Prostate gland (tissue), 2 donors: Measurements from ENCODE around the gene CCDC102B.

Source experiments
- POLR2AphosphoS5 ChIP-seq: sonication (generic); formaldehyde crosslinking; IDR thresholded peaks from one replicate; pipeline ENCODE4 v1.6.1; 2017; ENCODE audit warnings: antibody characterized with exemption
- TF ChIP-seq, protein P1 (sequence below), 4 experiments: fragments of 200-600 bp in 2 of 4; fragments of 450-650 bp in 2 of 4; sonication (generic) in 2 of 4; IDR thresholded peaks; 1 replicate in 3 of 4; 2 replicates in 1 of 4; pipeline ENCODE4 v1.5.1; 2016 to 2019; ENCODE audit warnings: antibody characterized with exemption in 4 of 4, mild to moderate bottlenecking in 2 of 4, moderate library complexity in 2 of 4

DNA sequence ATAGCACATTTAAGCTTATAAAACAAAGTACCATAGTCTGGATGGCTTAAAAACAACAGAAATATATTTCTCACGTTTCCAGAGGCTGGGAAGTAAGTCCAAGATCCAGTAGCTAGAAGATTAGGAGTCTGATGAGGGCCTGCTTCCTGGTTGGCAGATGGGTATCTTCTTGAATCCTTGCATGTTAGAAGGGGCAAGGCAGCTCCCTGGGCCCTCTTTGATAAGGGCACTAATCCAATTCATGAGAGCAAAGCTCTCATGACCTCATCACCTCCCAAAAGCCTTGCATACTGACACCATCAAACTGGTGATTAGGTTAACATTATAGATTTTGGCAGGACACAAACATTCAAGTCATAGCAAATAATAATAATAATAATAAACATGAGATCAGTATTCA, 146.4 kb downstream of the CCDC102B start:
- TF ChIP-seq, protein P1, sequence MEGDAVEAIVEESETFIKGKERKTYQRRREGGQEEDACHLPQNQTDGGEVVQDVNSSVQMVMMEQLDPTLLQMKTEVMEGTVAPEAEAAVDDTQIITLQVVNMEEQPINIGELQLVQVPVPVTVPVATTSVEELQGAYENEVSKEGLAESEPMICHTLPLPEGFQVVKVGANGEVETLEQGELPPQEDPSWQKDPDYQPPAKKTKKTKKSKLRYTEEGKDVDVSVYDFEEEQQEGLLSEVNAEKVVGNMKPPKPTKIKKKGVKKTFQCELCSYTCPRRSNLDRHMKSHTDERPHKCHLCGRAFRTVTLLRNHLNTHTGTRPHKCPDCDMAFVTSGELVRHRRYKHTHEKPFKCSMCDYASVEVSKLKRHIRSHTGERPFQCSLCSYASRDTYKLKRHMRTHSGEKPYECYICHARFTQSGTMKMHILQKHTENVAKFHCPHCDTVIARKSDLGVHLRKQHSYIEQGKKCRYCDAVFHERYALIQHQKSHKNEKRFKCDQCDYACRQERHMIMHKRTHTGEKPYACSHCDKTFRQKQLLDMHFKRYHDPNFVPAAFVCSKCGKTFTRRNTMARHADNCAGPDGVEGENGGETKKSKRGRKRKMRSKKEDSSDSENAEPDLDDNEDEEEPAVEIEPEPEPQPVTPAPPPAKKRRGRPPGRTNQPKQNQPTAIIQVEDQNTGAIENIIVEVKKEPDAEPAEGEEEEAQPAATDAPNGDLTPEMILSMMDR (IDR thresholded peaks at IDR 0.05): no peak
- no peak for TF ChIP-seq POLR2AphosphoS5
